OCI-LY1 (cell line): ENCODE data around the gene PDAP1.

Experiments used
- EZH2 ChIP-seq: fragments of 200-600 bp; sonication (generic), shearing (Covaris generic); IDR thresholded peaks from 2 replicates; pipeline ENCODE4 v1.8.0; 2017; ENCODE audit warnings: borderline replicate concordance, mixed run types, mild to moderate bottlenecking, antibody characterized with exemption, low read length, moderate library complexity, mixed read lengths
- TF ChIP-seq, protein P1 (sequence below): fragments of 200-600 bp; sonication (generic), shearing (Covaris generic); IDR thresholded peaks from 2 replicates; pipeline ENCODE4 v1.5.1; 2017; ENCODE audit warnings: mild to moderate bottlenecking, antibody characterized with exemption, low read length, moderate library complexity, mixed read lengths

DNA sequence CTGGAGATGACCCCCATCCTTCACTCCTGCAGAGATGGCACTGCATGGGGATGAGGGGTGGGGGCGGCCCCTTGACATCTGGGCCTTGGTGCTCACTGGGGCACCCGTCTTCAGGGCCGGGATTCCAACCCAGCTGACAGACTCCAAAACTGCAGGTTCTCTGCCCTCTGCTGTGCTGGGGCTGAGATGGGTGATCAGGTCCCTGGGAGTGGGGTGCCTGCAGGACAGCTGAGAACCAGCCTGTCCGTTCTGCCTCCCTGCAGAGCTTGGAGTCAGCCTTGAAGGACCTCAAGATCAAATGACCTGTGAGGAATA, 14.3 kb downstream of the PDAP1 start:
- TF ChIP-seq, protein P1, sequence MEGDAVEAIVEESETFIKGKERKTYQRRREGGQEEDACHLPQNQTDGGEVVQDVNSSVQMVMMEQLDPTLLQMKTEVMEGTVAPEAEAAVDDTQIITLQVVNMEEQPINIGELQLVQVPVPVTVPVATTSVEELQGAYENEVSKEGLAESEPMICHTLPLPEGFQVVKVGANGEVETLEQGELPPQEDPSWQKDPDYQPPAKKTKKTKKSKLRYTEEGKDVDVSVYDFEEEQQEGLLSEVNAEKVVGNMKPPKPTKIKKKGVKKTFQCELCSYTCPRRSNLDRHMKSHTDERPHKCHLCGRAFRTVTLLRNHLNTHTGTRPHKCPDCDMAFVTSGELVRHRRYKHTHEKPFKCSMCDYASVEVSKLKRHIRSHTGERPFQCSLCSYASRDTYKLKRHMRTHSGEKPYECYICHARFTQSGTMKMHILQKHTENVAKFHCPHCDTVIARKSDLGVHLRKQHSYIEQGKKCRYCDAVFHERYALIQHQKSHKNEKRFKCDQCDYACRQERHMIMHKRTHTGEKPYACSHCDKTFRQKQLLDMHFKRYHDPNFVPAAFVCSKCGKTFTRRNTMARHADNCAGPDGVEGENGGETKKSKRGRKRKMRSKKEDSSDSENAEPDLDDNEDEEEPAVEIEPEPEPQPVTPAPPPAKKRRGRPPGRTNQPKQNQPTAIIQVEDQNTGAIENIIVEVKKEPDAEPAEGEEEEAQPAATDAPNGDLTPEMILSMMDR = no peak
- no peak for TF ChIP-seq EZH2
